Stimulated activated CD4-positive, alpha-beta T cell treated with anti-CD3 and anti-CD28 coated beads, Interleukin-15, amount 100 ng/mL, for 24 hours (primary cell): ENCODE results near the gene MANSC1.
"Not testable (repeated sequence)": the region's sequence is repeated elsewhere in the genome, so short reads cannot be mapped to it uniquely, and the experiment has no call there.

Experiments used
- DNase-seq: peaks from one replicate; pipeline ENCODE4 v3.0.0-alpha.2; 2020

The MANSC1 gene

DNA sequence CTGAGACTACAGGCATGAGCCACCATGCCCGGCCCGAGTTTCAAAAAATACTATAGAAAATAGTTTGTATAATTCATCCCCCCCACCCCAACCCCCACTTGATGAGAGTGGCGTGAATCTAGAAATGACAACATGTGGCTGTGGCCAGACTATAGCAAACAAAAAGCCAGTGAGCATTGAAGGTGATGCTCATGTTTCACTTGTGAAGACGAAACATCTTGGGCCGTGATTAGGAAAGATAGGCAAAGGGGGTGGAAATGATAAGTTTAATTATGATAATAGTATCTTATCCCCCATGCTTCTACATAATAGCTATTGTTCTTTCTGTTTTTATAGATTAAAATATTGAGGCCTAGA, 15.4 kb upstream of the MANSC1 start:
- no peak for DNase-seq

DNA sequence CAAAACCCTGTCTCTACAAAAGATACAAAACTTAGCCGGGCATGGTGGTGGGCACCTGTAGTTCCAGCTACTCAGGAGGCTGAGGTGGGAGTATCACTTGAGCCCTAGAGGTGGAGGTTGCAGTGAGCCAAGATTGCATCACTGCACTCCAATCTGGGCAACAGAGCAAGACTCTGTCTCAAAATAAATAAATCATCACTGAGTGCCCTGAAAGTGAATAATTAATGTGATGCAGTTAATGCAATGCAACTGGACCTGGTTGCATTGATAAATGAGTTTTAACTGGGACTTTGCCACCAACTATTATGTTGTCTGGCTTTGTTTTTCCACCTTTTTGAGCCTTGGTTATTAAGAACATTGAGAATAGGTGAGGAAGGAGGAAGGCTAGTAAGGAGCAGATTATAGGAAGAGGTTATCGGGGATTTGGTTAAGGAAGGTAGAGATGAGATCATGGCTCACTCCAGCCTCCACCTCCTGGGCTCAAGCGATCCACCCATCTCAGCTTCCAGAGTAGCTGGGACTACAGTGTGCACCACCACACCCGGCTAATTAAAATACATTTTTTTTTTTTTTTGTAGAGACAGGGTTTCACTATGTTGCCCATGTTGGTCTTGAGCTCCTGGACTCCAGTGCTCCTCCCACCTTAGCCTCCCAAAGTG, 14.9 kb upstream of the MANSC1 start:
- no peak for DNase-seq

DNA sequence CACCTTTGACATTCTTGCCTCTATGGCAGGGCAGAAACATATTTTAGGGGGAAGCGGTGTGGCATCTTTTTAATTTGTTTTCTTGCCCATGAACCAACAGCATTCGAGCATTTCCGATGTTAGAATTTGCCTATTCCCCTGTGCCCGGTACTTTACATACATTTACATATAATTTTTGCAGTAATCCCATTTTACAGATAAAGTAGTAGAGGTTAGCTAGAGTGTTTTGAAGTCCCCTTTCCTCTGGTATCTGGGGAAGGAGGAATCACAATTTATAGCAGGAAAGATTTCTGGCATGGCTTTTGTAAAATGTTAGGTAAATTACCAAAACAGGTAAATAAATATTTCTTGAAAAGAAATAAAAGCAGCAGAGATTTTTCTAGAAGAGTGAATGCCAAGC, 8.5 kb upstream of the MANSC1 start:
- no peak for DNase-seq

DNA sequence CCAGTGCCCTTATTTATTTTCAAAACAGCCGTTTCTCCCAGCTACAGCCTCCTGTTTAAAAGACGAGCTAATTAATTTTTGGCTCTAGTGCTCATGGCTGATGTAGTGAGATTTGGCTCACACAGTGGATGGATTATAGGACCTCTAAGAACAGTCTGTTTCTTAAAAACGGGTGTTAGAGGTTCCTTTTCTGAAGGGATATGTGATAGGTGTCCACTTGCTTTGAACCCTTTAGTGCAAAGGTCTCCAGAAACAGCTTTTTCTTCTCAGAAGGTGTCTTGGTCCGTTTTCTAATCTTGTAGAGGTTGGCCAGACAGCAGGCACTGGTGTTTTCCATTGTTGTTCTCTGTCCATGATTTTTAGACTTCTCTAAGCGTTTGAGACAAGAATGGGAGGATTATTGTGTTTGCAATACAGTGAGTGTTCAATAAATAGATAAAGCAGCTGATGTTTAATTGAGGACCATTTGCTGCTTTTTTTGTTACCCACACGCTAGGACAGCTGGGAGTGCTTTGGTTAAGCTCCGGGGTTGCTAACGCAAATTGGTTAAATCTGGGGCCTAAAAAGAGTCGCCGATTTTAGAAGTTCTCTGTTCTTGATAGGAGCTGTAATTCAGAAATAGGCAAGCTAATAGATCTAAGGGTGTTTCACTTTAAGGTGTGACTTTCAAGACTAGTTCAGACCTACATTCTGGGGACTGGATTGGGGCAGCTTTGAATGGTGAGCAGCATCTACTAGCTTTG, 7.8 kb upstream of the MANSC1 start:
- DNase-seq = no peak

DNA sequence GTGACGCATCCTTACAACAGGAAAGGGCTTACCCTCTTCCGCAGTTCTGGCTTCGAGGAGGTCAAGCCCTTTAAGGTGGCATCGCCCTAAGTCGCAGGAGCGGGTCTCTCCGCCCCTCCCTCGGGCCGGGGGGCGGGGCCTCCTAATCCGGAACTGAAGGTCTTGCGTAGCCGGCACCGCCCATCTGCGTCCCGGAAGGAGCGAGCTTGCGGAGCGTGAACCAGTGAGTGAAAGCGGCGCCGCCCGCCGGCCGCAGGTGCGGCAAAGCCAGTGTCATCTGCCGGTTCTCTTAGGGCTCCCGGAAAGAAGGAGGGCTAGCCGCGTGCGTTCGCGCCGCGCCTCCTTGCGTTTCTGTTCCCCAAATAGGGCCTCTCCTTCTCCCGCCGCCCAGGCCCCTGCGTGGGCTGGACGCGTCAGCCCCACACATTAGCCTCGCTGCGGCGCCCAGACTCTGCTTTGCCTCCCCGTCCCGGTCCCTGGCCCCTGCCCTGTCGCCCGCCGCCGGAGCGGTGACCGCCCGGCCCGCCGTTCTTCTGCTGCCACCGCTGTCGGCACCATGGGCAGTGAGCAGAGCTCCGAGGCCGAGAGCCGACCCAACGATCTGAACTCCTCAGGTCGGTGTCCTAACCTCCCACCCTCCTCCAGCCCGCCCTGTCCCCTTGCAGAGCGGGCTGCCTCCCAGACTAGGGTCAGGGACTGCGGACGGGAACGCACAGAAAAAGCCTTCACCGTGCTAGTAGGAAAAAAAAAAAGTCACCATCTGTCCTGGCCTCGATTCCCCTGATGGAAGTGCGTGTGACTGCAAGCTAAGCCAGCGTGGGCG, 7.1 kb upstream of the MANSC1 start, which contains the start of gene BORCS5:
BORCS5 (plus strand) TSS at position 183 of the 823 bp plus-strand sequence; CDS start at position 557, 374 bp downstream.
- DNase-seq = peak; percentile 99

DNA sequence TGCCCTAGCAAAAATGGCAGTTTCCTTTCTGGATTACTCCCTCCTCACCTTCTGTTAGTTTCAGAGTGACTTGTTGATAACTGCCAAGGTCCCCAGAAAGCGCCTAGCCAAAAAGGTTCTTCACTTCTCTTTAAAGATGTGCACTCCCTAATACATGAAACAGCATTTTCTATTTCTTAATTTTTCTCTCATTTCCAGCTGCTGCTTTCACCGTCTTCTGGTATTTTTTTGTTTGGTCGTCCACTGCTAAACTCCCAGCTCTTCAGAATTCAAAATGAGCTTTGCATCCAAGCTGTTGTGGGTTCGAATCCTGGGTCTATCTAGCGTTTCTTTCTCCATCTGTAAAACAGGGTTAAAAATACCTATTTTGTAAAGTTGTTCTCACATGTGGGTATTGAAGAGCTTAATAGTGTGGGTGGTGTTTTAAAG, 6.4 kb upstream of the MANSC1 start:
- no peak for DNase-seq

DNA sequence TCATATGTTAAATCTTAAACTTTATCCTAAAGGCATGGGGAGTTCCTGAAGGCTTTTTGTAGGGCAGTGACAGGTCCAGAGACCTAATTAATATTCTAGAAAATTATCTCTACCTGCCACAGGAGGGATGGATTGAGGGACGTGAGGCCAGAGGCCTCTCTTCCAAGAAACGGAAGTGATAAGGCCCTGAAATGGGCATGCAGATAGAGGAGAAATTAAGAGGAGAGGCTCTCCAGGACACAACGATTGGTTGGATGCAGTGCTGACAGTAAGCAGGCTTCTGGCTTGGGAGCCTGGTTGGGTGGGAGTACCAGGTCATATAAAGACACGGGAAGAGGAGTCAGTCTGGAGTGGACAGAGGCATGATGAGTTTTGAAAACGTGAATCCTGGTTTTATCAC, 3.8 kb upstream of the MANSC1 start:
- DNase-seq = no peak

DNA sequence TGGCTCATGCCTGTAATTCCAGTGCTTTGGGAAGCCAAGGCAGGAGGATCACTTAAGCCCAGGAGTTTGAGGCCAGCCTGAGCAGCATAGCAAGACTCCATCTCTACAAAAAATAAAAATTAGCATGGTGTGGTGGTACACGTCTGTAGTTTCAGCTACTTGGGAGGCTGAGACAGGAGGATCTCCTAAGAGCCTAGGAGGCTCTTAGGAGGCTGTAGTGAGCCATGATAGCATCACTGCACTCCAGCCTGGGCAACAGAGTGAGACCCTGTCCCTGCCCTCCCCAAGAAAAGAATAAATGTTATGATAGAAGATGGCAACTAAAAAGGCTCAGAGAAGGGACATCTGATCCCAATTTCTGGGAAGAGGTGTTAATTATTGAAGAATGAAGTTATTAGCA, 3.2 kb upstream of the MANSC1 start:
- DNase-seq = no peak

DNA sequence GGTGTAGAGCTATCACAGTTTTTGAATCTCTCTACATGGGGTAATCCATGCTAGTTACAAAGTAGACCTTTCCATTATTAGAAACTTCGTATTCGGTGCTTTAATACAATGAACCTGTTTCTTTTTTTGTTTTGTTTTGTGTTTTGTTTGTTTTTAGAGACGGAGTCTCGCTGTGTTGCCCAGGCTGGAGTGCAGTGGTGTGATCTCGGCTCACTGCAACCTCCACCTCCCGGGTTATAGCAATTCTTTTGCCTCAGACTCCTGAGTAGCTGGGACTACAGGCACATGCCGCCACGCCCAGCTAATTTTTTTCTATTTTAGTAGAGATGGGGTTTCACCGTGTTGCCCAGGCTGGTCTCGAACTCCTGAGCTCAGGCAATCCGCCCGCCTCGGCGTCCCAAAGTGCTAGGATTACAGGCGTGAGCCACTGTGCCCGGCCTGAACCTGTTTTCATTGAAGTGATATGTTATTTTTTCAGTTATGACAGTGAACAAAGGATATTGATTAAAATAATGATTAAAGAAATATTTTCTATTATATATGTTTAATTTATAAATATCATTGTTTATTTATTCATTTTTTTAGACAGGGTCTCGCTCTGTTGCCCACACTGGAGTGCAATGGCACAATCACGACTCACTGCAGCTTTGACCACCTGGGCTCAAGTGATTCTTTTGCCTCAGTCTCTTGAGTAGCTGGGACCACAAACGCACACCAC, 1.6 kb upstream of the MANSC1 start:
- not testable (repeated sequence) for DNase-seq

DNA sequence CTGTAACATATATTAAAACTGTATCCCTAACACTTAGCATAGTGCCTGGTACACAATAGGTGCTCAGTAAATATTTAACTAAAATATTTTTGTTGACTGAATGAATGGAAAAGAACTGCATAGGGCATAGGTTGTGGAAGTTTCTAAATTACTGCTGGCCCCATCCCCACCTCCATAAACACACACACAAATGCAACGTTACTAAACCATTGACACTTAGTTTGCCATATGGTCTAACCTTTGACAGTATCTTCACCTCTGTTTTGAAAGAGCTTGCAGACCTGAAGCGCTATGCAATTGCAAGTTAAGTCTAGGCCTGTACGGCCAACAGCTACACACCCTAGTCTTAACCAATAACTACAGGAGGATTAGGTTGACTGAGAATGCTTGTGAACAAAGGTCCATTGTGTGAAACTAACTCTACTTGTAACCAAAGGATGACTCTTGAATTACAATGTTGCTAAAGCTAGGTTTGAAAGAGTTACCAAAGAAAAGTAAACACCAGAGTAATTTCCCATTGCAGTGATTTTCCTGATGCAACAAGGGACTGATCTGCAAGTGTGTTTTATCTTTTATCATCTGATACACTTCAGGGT, 924 bp upstream of the MANSC1 start:
- no peak for DNase-seq

DNA sequence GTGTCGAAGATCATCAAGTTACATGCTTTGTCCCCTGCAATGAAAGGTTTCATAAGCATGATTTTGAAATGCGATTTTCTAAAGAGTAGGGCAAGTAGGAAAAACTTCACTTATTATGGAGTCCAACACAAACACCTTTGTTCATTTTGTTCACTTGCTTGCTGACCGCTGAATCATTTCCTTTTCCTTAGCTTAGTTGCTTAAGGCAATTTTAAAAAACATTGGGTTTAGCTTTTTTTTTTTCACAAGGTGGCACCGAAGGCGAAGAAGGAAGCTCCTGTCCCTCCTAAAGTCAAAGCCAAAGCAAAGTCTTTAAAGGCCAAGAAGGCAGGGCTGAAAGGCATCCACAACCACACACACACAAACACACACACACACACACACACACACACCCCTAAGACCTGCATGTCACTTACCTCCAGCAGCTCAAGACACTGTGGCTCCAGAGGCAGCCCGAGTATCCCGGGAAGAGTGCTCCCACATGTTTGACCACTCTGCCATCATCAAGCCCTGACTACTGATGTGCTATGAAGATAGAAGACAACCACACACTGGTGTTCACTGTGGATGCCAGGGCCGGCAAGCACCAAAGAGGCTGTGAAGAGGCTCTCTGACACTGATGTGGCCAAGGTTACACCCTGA, 11.4 kb downstream of the MANSC1 start:
- DNase-seq = no peak

DNA sequence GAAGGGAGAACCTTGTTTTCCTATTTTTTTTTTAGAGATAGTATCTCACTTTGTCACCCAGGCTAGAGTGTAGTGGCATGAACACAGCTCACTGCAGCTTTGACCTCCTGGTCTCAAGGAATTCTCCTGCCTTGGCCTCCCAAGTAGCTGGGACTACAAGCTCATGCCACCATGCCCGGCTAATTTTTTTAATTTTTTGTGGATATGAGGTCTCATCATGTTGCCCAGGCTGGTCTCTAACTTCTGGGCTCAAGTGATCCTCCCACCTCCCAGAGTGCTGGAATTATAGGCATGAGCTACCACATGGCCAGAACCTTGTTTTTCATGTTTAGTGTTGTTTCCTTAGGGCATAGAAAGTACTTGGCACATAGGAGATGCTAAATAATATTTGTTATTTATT, 13.5 kb downstream of the MANSC1 start:
- DNase-seq = no peak

DNA sequence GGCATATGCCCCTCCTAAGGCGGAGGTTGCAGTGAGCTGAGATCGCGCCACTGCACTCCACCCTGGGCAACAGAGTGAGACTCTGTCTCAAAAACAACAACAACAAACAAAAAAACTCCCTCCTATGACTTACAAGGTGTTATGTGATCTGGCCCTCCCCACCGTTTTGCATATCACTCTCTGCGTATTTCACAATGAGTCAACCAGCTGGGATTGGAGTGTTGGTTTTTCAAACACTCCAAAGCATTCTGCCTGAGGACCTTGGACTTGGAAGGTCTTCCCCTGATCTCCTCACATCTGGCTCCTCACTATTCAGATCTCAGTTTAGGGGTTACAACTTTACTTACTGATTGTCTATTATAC, 14.0 kb downstream of the MANSC1 start:
- DNase-seq = no peak

DNA sequence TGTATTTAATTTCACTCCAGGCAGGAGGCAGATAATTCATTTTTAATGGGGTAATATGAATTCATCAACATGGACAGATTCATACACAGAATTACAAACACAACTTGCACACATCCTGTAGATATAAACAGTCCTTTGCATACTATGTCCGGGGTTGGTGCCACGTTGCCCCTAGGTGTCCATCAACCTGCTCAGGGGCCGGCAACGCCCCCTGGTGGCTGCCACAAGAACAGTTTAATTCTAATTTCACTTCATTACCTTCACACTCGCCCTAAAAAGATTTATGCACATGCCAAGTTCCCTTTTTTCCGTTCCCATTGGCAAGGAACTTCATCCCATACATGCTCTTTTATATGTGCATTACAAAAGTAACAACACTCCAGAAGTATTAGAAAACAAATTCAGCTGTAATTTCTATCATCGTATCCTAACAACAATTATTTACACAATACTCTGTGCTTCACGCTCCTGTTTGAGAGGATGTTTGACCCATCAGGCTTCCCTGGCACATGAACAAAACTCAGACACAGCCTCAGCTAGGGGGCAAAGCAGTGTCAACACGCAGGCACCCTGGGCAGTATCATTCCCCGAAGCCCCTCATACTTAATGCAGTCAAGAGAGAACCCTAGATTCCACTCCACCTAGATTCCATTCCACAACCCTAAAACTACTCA, 15.5 kb downstream of the MANSC1 start:
- DNase-seq = peak; percentile 78

DNA sequence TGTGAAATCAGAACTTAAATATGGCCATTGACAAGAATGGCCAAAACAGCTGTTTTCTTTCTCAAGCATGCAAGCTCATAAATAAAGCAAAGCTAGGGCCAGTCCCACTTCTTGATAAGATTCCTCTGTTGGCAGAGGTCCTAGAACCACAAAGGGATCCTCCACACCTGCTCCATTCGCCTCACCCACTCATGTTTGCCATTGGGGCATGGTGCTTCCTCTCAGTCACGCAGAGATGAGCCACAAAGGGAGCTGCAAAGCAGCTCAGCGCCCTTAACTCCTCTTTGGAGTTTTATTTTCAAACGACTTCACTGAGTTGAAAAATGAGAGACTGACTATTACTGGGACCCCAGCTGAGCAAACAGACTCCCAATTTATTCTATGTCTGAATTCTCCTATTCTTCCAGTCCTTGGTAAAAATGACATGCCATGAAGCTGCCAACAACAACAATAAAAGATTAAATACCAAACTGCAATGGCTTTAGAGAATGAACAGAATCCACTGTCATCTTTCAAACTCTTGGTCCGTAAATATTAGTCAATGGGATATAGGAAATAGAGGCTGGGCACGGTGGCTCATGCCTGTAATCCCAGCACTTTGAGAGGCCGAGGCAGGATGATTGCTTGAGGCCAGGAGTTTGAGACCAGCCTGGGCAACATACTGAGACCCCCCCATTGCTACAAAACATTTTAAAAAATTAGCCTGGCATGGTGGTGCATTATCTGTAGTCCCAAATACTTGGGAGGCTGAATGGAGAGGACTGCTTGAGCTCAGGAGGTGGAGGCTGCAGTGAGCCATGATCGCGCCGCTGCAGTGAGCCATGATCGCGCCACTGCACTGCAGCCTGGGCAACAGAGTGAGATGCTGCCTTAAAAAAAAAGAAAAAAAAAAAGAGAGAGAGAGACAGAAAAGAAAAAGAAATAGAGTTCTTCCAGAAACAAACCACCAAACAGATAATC, 16.4 kb downstream of the MANSC1 start:
- no peak for DNase-seq

DNA sequence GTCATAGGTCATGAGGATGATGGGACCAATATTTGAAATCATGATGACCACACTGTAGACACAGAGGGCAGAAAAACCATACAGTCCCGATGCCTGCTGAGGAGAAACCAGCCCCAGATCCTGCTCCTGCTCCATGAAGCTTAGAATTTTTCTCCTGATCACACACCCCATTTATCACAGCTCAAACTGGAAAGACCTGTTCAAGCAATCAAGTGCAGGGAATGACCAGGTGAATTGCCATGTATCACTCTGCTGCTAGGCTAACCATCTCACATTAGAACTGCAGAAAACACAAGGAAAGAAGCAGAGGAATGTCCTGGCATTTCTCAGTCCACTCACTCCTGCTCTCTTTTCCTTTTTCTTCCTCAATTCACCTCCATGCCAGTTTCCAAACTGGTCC, 18.1 kb downstream of the MANSC1 start:
- no peak for DNase-seq

DNA sequence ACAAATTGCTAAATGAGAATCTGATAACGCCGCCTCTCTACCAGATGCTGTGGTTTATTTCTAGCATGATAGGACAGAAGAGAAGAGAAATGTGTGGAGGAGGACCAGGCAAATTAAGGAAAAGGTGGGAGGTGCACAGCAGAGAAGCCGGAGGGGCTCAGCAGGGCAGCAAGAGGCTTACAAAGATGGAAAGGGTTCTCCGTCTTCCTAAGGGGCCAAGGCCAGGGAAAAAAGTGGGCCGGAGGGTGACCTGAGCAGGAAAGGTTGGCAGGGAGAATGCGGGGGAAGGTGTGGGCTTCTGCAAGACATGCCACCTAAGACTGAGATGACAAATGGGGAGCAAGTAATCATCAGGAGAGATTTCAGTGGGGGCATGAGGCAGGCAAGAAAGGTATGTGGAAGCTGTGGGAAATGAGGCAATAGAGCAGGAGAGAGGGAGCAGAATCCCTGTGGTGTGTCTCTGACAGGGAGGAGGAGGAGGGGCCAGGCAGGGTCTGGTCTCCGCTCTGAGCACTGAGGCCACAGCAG, 18.7 kb downstream of the MANSC1 start:
- DNase-seq = no peak

DNA sequence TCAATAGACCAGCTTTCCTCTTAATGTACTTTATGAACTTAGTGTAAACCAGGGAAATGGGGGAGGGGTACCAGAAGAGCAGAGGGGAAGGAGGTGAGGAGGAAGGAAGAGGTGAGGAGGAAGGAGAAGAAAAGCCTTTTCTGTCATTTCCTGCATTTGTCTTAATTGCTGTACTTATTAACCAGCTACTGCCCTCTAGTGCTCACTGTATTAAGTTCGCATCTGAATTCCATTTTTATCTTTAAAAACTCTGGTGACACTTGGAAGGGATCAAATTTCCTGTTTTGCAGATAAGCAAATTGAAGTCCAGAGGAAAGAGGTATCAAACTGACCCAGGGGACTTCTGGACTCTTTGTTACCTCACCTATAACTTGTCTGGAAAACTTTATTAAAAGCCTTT, 22.2 kb downstream of the MANSC1 start:
- DNase-seq = no peak

DNA sequence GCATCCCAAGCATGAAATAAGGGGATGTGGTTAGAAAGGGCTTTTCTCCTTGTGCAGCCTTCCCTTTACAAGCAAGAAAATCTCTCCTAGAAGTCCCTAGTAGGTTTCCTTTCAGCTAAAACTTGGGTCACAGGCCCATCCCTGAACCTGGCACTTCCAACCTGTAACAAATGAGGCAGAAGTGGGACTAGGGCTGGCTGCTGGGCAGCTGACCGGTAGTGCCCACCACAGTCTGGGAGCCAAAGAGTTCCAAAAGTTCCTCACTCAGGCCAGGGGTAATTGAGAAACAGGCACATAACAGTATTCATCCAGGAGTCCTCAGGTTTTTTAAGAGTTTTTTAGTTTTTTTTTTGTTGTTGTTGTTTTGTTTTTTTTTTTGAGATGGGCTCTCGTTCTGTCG, 23.8 kb downstream of the MANSC1 start:
- DNase-seq = no peak

DNA sequence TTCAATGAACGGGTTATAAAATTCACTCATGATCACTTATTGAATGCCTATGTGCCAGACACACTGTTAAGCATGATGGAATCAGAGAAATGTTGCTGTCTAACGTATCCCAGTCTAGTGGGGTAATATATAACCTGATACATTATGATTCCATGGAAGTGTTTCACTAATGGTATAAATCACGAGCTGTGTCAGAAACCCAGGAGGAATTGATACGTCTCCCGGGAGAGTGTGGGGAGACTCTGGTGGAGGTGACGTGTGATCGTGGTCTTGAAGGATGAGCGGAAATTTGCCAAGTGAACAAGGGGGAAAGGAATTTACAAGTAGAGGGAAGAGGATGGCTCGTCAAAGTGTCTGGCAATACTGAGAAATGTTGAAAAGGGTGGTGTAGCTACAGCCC, 26.5 kb downstream of the MANSC1 start:
- no peak for DNase-seq
